NCI-H2107 treated with DMSO at 0.1 percent for 48 hours (cell line): ENCODE results near the gene MCRS1.
"Not testable (repeated sequence)": the region's sequence is repeated elsewhere in the genome, so short reads cannot be mapped to it uniquely, and the experiment has no call there.

ENCODE experiments used
- DNase-seq: peaks from one replicate; lab custom pipeline; 2025; ENCODE audit not compliant: unreplicated experiment; lab: John Stamatoyannopoulos, UW

Gene MCRS1, protein sequence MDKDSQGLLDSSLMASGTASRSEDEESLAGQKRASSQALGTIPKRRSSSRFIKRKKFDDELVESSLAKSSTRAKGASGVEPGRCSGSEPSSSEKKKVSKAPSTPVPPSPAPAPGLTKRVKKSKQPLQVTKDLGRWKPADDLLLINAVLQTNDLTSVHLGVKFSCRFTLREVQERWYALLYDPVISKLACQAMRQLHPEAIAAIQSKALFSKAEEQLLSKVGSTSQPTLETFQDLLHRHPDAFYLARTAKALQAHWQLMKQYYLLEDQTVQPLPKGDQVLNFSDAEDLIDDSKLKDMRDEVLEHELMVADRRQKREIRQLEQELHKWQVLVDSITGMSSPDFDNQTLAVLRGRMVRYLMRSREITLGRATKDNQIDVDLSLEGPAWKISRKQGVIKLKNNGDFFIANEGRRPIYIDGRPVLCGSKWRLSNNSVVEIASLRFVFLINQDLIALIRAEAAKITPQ

DNA sequence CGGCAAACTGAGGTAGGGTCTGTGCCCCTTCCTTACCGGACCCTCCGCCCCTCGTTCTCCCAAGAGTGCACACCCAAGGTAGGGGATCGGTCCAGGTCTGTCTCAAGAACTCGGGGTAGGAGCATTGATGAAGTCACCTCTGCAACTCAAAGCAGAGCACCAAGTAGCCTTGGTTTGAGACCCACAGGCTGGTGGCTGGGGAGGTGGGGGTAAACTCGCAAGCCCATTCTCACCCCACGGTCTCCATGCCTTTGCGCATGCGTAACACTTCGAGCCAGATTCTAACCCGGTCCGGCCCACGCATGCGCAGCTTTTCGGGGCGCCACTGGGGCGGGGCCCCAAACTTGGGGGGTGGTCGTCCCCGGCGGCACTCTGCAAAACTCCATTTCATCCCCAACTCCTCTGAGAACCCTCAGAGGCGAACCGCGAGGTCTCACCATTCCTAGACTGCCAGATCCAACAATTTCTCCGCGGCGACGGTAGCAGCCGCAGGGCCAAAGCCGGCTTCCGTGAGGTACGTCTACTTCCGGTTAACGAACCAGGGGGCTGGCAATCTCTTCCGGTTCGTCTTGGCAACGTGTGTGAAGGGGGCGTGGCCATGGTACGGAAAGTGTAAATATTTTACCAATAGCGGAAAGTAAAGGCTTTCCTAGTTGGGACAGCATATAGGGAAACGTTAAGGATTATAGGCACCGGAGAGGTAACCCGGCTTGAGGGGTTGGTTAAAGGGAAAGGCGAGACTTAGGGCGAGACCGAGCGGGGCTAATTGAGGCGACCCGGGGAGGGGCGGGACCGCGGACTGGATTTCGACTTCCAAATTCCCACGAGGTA is at the start of gene MCRS1:
TSS of gene MCRS1 (minus strand) at position 532 of the 831 bp plus-strand sequence. CDS start 1,411 bp downstream, outside the sequence.
- DNase-seq = peak; percentile 88

DNA sequence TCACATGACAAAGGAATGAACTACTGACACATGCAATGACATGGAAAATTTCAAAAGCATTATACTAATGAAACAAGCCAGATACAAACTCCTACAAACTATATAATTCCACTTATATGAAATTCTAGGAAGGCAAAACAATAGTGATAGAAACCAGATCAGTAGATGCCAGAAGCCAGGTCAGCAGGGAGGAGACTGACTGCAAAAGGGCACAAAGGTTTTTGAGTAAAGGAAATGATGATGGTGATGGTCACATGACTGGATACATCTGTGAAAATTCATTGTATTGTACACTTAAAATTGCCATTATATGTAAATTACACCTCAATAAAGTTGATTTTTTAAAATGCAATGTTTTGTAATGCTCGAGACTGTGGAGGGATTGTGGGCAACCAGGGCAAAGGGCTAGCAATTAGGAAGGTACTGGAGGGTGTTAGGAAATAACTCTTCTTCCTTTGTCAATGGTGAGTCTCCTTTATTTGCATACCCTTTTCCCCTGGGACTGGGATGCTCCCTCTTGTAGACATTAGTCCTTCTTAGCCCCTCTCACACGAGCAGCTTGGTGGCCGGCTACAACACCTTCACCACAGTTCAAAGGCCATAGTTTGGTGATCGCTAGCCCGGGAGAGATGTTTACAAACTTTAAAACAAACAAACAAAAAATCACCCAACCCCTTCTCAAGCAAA is 48.7 kb upstream of the MCRS1 start:
- no peak for DNase-seq

DNA sequence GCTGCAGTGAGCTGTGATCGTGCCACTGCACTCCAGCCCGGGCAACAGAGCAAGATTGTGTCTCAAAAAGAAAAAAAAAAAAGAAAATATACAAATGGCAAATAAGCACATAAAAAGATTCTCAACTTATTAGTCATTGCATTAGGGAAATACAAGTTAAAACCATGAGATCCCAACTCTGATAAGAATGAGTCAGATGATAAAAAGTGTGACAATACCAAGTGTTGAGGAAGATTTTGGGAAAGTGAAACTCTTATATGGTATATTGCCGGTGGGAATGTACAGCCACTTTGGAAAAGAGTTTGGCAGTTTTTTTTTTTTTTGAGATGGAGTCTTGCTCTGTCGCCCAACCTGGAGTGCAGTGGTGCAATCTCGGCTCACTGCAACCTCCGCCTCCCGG is 47.8 kb upstream of the MCRS1 start:
- DNase-seq = no peak

DNA sequence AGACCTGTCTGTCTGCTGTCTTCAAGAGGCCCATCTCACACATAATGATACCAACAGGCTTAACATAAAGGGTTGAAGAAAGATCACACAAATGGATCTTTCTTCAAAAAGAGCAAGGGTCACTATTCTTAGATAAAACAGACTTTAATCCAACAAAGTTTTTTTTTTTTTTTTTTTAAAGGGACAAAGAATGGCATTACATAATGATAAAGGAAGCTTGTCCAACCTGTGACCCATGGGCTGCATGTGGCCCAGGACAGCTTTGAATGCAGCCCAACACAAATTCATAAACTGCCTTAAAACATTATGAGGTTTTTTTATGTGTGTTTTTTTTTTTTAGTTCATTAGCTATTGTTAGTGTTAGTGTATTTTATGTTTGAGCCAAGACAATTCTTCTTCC is 44.3 kb upstream of the MCRS1 start:
- DNase-seq = no peak

DNA sequence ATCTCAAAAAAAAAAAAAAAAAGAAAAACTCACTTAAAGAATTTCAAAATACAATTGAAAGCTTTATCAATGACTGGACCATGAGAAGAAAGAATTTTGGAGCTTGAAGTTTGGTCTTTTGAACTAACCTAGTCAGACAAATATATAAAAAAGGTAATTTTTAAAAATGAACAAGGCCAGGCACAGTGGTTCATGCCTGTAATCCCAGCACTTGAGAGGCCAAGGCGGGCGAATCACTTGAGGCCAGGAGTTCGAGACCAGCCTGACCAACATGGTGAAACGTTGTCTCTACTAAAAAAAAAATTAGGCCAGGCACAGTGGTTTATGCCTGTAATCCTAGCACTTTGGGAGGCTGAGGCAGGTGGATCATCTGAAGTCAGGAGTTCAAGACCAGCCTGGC is 42.8 kb upstream of the MCRS1 start:
- DNase-seq = not testable (repeated sequence)

DNA sequence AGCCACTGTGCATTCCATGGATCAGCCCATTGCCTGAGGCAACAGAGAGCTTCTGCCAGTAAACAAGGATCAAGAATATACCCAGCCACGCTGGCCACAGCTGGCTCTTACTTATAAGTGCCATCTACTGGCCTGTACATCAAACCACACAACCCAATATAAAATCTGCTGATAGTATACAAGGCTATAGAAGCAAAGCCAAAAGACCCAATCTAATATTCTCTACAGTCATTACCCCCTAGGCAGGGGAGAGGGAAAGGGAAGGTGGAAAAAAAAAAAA is 41.9 kb upstream of the MCRS1 start:
- DNase-seq = no peak

DNA sequence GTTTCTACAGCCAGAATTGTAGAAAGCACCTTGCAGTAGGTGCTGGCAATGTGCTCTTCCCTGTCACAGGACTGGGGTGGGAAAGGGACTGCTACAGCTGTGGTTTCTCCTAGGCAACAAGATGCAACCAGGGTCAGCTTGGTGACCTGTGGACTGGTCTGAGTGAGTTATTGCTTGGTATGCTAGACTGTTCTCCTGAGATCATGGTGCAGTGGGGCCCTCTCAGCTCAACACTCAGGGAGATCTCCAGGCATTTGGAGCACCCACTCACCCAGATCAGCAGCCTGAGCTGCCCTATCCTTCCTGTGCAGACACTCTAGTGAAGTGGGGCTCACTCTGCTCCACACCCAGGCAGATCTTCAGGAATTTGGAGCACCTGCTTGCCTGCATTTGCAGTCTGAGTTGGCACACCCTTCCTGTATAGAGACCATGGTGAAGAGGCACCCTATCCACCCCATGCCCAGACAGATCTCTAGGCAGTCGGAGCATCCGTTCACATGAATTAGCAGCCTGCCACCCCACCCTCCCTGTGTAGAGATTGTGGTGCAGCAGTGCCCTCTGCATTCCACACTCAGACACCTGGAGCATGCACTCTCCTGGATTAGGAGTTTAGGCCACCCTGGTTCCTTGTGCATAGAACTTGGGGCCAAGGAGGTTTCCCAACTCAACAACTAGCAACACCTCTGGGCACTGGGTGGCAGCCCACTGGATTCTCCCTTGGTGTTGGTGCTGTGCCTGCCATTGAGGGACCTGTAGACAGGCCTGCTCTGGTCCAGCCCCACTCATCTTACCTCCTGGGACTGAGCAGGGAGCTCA is 41.3 kb upstream of the MCRS1 start:
- DNase-seq = no peak

DNA sequence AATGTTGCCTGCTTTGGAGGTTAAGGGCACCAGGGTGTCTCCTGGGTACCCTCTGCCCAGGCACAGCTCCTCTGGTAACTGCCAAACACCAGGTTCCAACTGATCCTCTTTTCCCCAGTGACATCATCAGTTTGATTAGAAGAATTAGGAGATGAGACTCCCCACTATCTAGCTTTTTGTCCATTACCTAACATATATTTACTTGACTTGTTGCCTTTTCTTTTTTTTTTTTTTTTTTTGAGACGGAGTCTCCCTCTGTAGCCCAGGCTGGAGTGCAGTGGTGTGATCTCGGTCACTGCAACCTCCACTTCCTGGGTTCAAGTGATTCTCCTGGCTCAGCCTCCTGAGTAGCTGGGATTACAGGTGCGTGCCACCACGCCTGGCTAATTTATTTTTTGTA is 37.6 kb upstream of the MCRS1 start, which contains the start of gene FAM186B:
TSS of gene FAM186B (minus strand) at position 101 of the 400 bp plus-strand sequence. CDS start 162 bp downstream, outside the sequence.
- DNase-seq = not testable (repeated sequence)

DNA sequence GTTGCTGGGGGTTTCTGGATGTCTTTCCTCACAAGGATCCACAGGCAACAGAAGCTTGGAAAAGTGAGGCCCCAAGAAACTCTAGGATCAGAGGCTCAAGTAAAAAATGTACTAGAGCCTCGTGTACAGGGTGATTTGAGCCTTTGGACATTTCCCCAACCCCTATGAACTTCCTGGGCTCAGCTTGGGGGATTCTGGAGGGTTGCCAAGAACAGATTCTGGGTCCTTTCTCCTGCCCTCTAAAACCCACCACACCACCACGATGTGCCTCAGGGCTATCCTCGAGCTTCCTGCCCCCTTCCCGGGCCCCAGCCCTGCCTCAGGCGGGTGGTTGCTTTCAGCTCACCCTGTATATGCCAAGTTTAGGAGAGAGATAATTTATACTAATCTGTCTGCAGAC is 36.9 kb upstream of the MCRS1 start:
- DNase-seq = no peak

DNA sequence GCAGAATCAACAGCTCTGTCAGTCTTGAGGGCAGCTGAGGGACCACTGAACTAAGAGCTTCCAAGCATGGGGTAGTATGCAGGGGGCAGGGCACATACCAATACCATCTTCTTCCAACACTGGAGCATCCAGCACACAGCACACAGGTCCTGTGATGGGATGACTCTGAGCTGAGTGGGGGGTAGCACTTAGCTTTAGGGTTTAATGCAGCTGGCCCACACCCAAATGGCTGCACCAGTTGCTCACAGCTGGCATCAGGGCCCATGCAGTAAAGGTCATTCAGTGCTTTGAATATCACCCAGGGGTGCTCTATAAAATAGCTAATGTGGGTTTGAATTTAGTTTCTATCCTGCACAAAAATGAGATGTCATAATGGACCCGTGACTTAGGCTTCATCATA is 35.8 kb upstream of the MCRS1 start:
- DNase-seq = no peak

DNA sequence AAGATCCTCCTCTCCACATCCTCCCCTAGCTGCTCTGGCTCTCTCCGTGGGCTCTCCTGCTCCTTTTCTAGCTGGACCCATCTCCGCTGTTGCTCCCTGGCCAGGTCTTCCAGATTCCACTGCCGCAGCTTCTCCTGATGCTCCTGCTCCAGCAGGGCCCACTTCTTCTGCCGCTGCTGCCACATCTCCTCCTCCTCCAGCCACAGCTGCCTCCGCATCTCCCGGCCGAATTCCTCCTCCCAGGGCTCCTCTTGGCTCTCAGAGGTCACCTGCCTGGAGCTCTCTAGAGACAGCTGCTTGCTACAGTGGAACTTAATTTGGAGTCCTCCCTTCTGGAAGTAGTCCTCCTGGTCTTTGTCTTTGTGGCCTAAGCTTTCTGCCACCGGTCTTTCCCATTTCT is 32.0 kb upstream of the MCRS1 start:
- no peak for DNase-seq

DNA sequence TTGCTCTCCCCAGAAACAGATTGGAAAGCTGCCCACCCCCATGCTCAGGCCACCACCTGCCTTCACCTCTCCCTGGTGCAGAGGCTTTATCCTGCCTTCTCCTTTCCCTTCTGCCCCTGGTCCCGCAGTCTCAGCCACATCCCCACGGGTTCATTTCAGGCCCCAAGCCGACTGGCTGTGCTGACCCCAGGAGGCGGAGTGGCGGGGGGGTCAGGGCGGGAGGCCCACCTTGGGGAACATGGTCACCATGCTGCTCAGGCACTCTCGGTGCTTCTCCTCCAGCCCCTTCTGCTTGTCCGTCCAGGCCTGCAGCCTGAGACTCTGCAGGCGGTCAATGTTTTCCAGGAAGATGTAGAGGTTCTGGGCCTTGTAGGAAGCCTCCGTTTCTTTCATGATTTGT is 30.6 kb upstream of the MCRS1 start:
- no peak for DNase-seq

DNA sequence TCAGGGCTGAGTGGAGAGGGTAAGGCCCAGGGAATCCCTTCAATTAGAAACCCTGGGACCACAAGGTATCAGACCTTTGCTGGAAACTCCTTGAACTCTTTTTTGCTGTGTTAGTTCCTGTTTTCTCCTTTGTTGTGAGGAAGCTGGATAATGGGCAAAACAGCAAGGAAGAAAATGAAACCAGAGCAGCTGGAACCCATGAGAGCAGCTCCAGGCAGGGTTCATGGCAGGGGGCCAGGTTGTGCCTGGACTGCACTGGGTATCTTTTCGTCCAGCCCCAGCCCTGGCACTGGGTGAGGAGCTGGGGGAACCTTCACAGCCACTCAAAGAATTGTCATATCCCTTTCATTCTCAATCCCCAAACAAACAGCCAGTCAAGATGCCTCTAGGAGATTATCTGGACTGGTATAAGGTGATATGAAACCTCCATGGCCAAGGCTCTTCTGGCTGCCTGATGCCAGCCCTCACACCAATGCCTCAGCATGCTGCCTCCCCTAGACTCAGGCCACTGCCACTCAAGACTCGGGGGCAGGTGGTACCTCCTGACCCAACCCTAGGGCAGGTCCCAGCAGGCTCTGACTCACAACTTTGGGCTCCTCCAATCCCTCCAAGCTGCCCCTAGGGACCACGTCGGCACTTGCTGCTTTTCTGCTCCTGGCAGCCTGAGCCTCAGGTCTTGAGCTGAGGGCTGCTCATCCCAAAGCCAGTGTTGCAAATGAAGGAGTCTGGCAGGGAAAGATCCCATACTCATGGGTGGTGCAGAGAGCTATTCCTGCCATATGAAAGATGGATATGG is 21.0 kb upstream of the MCRS1 start:
- DNase-seq = no peak

DNA sequence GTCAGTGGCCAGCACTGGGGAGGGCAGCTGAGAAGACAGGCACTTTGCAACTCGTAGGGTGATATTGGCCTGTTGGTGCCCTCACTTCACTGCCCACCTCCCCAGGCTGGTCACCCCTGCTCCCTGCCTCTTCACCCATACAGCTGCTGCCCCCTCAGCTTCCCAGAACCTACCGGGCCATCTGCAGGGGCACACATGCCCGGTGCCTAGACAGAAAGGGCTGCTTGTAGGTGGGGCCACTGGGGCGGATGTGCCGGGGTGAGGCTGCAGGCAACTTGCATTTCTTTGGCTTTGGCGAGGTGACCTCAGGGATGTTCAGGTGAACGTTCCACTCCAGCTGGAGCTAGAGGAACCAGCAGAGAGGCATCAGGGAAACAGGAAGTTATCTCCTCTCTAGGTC is 20.3 kb upstream of the MCRS1 start:
- DNase-seq = no peak

DNA sequence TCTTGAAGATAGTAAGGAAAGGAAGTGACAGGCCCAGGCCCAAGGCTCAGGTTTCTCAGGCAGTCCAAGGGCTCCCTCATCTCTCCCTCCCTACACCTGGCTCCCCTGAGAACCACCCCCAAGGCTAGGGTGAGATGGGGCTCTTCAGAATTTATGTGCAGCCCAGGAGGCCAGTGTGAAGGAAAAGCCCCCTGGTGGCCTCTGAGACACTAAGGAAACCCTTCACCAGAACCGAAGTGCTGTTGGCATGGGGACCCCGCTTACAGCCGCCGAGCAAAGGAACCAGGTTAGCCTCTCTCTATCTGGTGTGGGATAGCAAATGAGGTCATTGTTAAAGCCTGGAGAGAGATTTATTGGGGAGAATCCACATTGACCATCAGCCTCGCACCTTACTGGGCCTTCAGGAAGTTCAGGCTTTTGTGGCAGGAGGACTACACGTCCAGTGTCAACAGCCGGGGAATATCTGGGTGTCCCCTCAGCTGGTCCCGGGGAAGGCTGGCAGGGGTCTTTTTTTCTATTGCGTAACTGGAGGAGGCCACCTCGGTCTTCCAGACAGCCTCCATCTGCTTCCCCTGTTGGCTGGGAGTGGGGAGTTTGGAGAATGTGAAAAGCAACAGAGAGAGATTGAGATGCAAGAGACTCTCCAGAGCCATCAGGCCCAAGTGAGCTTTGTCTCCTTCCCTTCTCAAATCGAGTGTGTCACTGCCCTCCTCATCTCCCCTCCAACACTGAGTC is 19.4 kb upstream of the MCRS1 start:
- DNase-seq = no peak

DNA sequence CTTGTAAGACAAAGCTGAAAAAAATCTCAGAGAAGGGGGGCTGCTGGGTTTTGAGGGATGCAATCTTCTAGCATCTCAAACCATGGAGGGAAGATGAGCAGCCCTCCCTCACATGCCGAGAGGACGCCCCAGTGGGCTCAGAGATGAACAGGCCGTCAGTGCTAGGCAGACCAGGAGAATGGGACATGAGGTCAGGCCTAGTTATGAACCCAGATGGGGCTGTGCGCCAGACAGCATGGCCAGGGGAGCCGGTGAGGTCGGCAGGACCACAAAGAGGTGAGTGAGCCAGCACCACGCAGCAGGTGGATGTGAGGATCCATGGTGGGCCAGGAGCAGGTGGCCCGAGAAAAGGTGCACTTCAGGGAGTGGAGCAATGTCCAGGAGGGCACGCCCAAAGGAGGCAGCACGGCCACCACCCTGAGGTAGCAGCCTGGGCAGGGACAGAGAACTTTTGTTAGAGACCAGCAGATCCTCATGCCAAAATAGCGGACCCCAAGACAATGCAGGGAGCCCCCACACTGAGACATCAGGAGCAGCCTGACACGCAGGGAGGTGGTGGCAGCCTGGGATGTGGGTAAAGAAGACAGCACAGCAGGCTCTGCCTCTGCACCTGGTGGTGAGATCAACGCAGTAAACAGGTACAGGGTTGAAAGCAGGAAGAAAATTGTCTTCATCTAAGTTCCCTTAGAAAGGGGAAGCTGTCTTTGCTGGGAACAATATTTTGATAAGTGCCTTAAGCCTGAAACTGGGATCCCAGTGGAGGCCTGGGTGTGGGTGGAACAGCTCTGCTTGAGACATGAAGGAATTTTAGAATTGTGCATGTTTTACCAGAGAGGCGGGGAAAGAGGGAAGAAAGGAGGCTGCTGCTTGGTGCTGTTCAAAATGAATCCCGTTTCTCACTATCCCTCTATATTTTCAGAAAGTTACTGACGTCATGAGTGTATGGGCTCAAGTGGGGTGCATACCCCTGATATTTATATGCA is 17.8 kb upstream of the MCRS1 start:
- DNase-seq = no peak

DNA sequence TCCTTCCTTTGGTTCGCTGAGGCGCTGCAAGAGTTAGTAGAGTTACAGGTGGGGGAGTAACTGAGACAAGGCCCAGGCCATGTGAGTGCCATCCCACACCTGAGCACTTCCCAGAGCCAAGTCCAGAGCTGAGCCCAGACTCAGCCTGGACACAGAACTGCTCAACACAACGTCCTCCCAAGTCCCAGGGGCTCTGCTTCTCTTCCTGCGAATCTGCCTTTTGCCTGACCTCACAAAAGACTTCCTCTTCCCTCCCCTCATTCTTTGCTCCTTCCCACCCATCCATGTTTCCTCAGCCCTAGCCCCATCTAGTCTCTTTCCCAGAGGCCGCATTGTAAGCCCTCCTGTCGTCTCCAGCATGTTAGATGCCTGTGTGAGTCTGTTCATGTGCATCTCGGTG is 16.6 kb upstream of the MCRS1 start:
- no peak for DNase-seq
